ENCODE data around the gene RNGTT.

RNGTT gene

GRCh38 chr6:88577461-88577860, 386.0 kb downstream of the RNGTT start:
- no peak for DNase-seq

- no peak for DNase-seq
Measured at GRCh38 chr6:88575536-88575935, 387.9 kb downstream of the RNGTT start.

GRCh38 chr6:88574651-88575050, 388.8 kb downstream of the RNGTT start:
- no peak for DNase-seq

- DNase-seq, result no peak
Measured at GRCh38 chr6:88574031-88574430, 389.4 kb downstream of the RNGTT start.

- no peak for DNase-seq
Measured at GRCh38 chr6:88573561-88573960, 389.9 kb downstream of the RNGTT start.

GRCh38 chr6:88572449-88573139, 390.8 kb downstream of the RNGTT start:
- DNase-seq, result no peak

GRCh38 chr6:88569959-88570358, 393.5 kb downstream of the RNGTT start:
- DNase-seq, result no peak

GRCh38 chr6:88567696-88568095, 395.7 kb downstream of the RNGTT start:
- DNase-seq, result no peak

- no peak for DNase-seq
Measured at GRCh38 chr6:88566746-88567534, 396.5 kb downstream of the RNGTT start.

- DNase-seq, result no peak
Measured at GRCh38 chr6:88565836-88566235, 397.6 kb downstream of the RNGTT start.

- no peak for DNase-seq
Measured at GRCh38 chr6:88565409-88565811, 398.0 kb downstream of the RNGTT start.

GRCh38 chr6:88563277-88563625, 400.2 kb downstream of the RNGTT start:
- DNase-seq, result no peak

GRCh38 chr6:88562353-88563276, 400.8 kb downstream of the RNGTT start:
- DNase-seq, result no peak

- no peak for DNase-seq
Measured at GRCh38 chr6:88561954-88562315, 401.5 kb downstream of the RNGTT start.

- no peak for DNase-seq
Measured at GRCh38 chr6:88561034-88561953, 402.1 kb downstream of the RNGTT start.

Data from T-helper 1 cell (primary cell).